Natural killer cell (primary cell): ENCODE data around the gene IL1B. TPM values are rescaled to one million over a fixed set of nuclear protein-coding genes. Genes with fewer than 3 reads are reported as not detected.

Experiments
- ATAC-seq, 3 donors: fragments of 150-1000 bp in 2 of 3; fragments of 200-7000 bp in 1 of 3; cut with Tn5 transposase; 1 replicate in 1 of 3; 2 replicates in 2 of 3; pipeline ENCODE4 v1.10.0; 2021; ENCODE audit warnings: mild to moderate bottlenecking in 2 of 3, moderate library complexity in 2 of 3
- DNase-seq, 2 donors: peaks; one replicate each; pipeline versions ENCODE4 v3.0.0 to v3.0.0-alpha.2; 2013 to 2021; ENCODE audit warnings: mixed read lengths in 1 of 2
- H3K27ac ChIP-seq: one replicate; pipeline ENCODE4 v1.5.1; 2013; ENCODE audit warnings: mild to moderate bottlenecking, low read length
- H3K27me3 ChIP-seq: one replicate; pipeline ENCODE4 v1.6.1; 2013; ENCODE audit warnings: low read length; ENCODE audit not compliant: control insufficient read depth, insufficient read depth
- H3K36me3 ChIP-seq: one replicate; pipeline ENCODE4 v1.6.1; 2013; ENCODE audit warnings: low read length; ENCODE audit not compliant: control insufficient read depth, insufficient read depth
- H3K4me1 ChIP-seq: one replicate; pipeline ENCODE4 v1.6.1; 2013; ENCODE audit warnings: low read length; ENCODE audit not compliant: control insufficient read depth, insufficient read depth
- H3K4me3 ChIP-seq: one replicate; pipeline ENCODE4 v1.5.1; 2013; ENCODE audit warnings: low read length
- H3K9me3 ChIP-seq: one replicate; pipeline ENCODE4 v1.6.1; 2013; ENCODE audit warnings: low read length; ENCODE audit not compliant: control insufficient read depth, insufficient read depth
- H3K27ac Mint-ChIP-seq, 2 donors: one replicate each; pipeline ENCODE4 v1.8.0; 2022; ENCODE audit warnings: mild to moderate bottlenecking in 2 of 2, mixed read lengths in 2 of 2, moderate library complexity in 1 of 2
- H3K27me3 Mint-ChIP-seq, 2 donors: one replicate each; pipeline ENCODE4 v1.8.0; 2022; ENCODE audit warnings: low read depth in 2 of 2, mixed read lengths in 2 of 2
- H3K36me3 Mint-ChIP-seq: one replicate; pipeline ENCODE4 v1.8.0; 2022; ENCODE audit warnings: mixed read lengths
- H3K4me1 Mint-ChIP-seq, 2 donors: one replicate each; pipeline ENCODE4 v1.8.0; 2022; ENCODE audit warnings: mixed read lengths in 2 of 2
- H3K4me3 Mint-ChIP-seq: one replicate; pipeline ENCODE4 v1.8.0; 2022; ENCODE audit warnings: mild to moderate bottlenecking, moderate library complexity, mixed read lengths
- H3K9me3 Mint-ChIP-seq, 2 donors: one replicate each; pipeline ENCODE4 v1.8.0; 2022; ENCODE audit warnings: mixed read lengths in 2 of 2
- WGBS: methylation state at CpG from one replicate; pipeline ENCODE4 v1.1.7; 2013; ENCODE audit warnings: missing lambda C conversion rate; ENCODE audit not compliant: insufficient coverage; 5-methylcytosine and 5-hydroxymethylcytosine counted together
- intact Hi-C: fragments of 100-400 bp; cut with micrococcal nuclease; formaldehyde crosslinking; loops from one replicate; pipeline ENCODE4 v1.14.2; 2022
- total RNA-seq, 4 donors: library from RNA; stranded (reverse); fragments of 120-200 nt in 1 of 4; gene quantifications; one replicate each; pipeline versions ENCODE4 v1.2.3 to v1.2.4, GENCODE V29; 2013 to 2022
- TF ChIP-seq, protein P1 (sequence below): fragments of 200-600 bp; IDR thresholded peaks from one replicate; pipeline ENCODE4 v1.8.0; 2022; ENCODE audit warnings: antibody characterized with exemption

Gene IL1B
- total RNA-seq, 3 donors from 2014 or later (not counting 1 experiment from before 2014, with no cell fraction given) = 92.6 to 250 (median 110) TPM

DNA sequence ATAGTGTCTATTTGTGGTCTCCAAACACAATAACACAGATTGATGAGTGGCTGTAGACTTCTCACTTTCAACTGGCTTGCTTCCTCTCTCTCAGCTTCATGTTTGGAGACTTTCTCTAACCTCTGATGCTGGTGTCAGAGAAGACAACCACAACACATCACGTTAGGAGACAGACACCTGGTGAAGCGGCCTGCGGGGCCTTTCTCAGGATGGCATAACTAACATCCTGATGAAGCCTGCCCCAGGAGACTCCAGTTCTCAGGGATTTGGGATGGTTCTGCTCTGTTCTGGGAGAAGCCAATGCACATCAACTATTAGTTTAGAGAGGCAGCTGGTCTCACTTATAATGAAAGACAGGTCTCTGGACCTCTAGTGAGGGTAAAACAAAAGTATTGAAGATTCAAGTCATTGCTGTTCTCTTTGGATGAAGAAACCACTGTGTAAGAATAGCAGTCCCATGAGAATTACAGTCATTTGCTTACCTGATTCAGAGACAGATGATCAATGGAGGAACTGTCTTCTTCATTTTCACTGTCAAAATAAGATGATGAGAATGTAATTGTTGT, 54.3 kb downstream of the IL1B start:
- H3K36me3 ChIP-seq = no peaks in the 10 kb centered on the region
- no peaks in the 10 kb centered on the region for H3K27me3 ChIP-seq
- Mint-ChIP-seq H3K4me1 (peaks cover 23 to 24% of the 10 kb centered on the region in 2 donors), H3K27ac (no peak overlapping the region), H3K36me3 (no peaks in the 10 kb centered on the region), H3K4me3 (no peak overlapping the region), H3K9me3 (no peaks in the 10 kb centered on the region), H3K27me3 (peaks cover 7 to 20% of the 10 kb centered on the region in 2 donors)
- peaks cover 4% of the 10 kb centered on the region for H3K4me1 ChIP-seq
- ATAC-seq (peak in 2 of 3 donors; percentile 29 to 83), DNase-seq (no peak)
- no peak overlapping the region for H3K4me3 ChIP-seq
- TF ChIP-seq, protein P1, sequence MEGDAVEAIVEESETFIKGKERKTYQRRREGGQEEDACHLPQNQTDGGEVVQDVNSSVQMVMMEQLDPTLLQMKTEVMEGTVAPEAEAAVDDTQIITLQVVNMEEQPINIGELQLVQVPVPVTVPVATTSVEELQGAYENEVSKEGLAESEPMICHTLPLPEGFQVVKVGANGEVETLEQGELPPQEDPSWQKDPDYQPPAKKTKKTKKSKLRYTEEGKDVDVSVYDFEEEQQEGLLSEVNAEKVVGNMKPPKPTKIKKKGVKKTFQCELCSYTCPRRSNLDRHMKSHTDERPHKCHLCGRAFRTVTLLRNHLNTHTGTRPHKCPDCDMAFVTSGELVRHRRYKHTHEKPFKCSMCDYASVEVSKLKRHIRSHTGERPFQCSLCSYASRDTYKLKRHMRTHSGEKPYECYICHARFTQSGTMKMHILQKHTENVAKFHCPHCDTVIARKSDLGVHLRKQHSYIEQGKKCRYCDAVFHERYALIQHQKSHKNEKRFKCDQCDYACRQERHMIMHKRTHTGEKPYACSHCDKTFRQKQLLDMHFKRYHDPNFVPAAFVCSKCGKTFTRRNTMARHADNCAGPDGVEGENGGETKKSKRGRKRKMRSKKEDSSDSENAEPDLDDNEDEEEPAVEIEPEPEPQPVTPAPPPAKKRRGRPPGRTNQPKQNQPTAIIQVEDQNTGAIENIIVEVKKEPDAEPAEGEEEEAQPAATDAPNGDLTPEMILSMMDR = no peak
- H3K9me3 ChIP-seq = no peaks in the 10 kb centered on the region
- intact Hi-C loops = no loop called here
- 47% methylated on average over 3 of the region's 3 CpGs for WGBS
- H3K27ac ChIP-seq = no peak overlapping the region

Other genes starting within 250 kb of the IL1B start
- 100 to 1,000 TPM; 193 to 241 (median 233) TPM for gene SLC20A1, start 190.8 kb downstream of the IL1B start, total RNA-seq
- 1 to 10 TPM in 1 of 3 donors, under 1 TPM in 1, not detected in 1; 0.45 to 2.0 TPM for gene NT5DC4, start 115.8 kb downstream of the IL1B start, total RNA-seq
- 1 to 10 TPM; 1.2 to 3.4 (median 1.2) TPM for gene CKAP2L, start 72.2 kb downstream of the IL1B start, total RNA-seq
- gene IL1A, start 52.3 kb downstream of the IL1B start, total RNA-seq = 1 to 10 TPM in 1 of 3 donors, under 1 TPM in 1, not detected in 1; 0.45 to 1.6 TPM
- not detected for gene IL37, start 74.4 kb upstream of the IL1B start, total RNA-seq
- not detected for gene IL36G, start 141.2 kb upstream of the IL1B start, total RNA-seq
- gene IL36A, start 168.7 kb upstream of the IL1B start, total RNA-seq = not detected
- not detected for gene IL36B, start 216.1 kb upstream of the IL1B start, total RNA-seq
- not detected for gene IL36RN, start 222.4 kb upstream of the IL1B start, total RNA-seq
- not detected for gene IL1F10, start 231.2 kb upstream of the IL1B start, total RNA-seq